ENCODE measurements around the gene NPIPA8.
"Not testable (repeated sequence)": the region's sequence is repeated elsewhere in the genome, so short reads cannot be mapped to it uniquely, and the experiment has no call there.

DNA sequence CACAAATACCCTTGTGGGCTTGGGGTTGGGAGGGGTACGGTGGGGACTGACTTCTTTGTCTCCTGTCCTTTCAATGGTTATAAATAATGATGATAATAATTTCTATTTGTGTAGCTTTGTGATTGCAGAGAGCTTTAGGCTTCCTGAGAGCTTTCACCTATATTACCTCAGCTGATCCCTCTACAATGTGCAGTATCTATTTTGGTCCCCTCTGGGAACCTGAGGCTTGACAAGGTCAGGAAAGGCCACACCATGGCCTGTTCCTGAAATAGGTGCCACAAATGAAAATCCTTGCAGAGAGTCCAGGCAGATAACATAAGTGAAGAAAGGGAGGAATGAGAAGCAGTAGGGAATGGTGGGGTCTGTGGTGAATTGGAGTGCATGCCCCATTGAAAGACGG, 45.6 kb downstream of the NPIPA8 start:
- TF ChIP-seq, protein P1, sequence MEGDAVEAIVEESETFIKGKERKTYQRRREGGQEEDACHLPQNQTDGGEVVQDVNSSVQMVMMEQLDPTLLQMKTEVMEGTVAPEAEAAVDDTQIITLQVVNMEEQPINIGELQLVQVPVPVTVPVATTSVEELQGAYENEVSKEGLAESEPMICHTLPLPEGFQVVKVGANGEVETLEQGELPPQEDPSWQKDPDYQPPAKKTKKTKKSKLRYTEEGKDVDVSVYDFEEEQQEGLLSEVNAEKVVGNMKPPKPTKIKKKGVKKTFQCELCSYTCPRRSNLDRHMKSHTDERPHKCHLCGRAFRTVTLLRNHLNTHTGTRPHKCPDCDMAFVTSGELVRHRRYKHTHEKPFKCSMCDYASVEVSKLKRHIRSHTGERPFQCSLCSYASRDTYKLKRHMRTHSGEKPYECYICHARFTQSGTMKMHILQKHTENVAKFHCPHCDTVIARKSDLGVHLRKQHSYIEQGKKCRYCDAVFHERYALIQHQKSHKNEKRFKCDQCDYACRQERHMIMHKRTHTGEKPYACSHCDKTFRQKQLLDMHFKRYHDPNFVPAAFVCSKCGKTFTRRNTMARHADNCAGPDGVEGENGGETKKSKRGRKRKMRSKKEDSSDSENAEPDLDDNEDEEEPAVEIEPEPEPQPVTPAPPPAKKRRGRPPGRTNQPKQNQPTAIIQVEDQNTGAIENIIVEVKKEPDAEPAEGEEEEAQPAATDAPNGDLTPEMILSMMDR (IDR thresholded peaks at IDR 0.05) = not testable (repeated sequence)
- not testable (repeated sequence) for TF ChIP-seq POLR2A (IDR thresholded peaks at IDR 0.05)
